Colonic mucosa (tissue), 4 donors: ENCODE results near the gene ATP5F1B. TPM values are rescaled to one million over a fixed set of nuclear protein-coding genes. Genes with fewer than 3 reads are reported as not detected.

Experiments used
- DNase-seq: peaks from one replicate; pipeline ENCODE4 v3.0.0-alpha.2; 2020
- H3K27ac ChIP-seq: fragments of 200-600 bp; one replicate; pipeline ENCODE4 v1.8.0; 2021
- H3K27me3 ChIP-seq: fragments of 200-600 bp; one replicate; pipeline ENCODE4 v1.8.0; 2021
- H3K36me3 ChIP-seq: fragments of 200-600 bp; one replicate; pipeline ENCODE4 v1.8.0; 2021
- H3K4me1 ChIP-seq: fragments of 200-600 bp; one replicate; pipeline ENCODE4 v1.8.0; 2021; ENCODE audit warnings: mild to moderate bottlenecking
- H3K4me3 ChIP-seq: fragments of 200-600 bp; one replicate; pipeline ENCODE4 v1.8.0; 2021
- H3K9ac ChIP-seq, 2 donors: one replicate each; pipeline ENCODE4 v1.7.0; 2013; ENCODE audit warnings: control low read depth in 2 of 2, low read depth in 2 of 2, low read length in 2 of 2
- H3K9me3 ChIP-seq: fragments of 200-600 bp; one replicate; pipeline ENCODE4 v1.8.0; 2021
- intact Hi-C: fragments of 100-400 bp; cut with DNase I; formaldehyde crosslinking; loops from one replicate; pipeline ENCODE4 v1.14.1; 2022
- total RNA-seq, 2 donors: library from RNA; stranded (reverse); fragmentation: NEBNext Ultra II Directional in 1 of 2; extraction: Animal tissue kit (Norgen Biotek cat#: 25700) in 1 of 2; gene quantifications; one replicate each; pipeline ENCODE4 v1.2.1, GENCODE V29; 2021
- TF ChIP-seq, protein P1 (sequence below): fragments of 200-600 bp; IDR thresholded peaks from one replicate; pipeline ENCODE4 v1.8.0; 2022; ENCODE audit warnings: antibody characterized with exemption, mild to moderate bottlenecking
- donor health status: healthy.
- donor health status: DM: no; HTN: no; CAD: no.
- donor health status: DM: no; HTN: no; CAD: no.

The ATP5F1B gene
- total RNA-seq, 2 donors from 2014 or later, result 1,505 to 1,554 TPM

DNA sequence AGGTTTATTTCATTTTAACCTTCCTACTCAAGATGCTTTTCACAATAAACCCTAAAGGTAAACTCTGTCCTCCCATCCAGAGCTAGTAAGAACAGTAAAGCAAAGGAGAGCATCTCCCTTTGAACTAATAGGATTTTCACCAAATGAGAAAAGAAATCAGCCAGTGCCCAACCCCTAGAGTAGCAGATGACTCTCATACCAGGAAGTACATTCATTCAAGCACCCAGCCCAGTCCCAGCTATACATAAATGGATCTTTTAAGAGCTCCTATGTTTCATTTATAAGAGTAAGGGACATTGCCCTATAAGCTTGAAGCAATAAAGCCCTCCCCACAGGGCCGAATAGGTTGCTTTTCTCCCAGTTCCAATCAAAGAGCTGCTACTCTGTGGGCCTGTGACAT is 23.2 kb downstream of the ATP5F1B start:
- TF ChIP-seq, protein P1, sequence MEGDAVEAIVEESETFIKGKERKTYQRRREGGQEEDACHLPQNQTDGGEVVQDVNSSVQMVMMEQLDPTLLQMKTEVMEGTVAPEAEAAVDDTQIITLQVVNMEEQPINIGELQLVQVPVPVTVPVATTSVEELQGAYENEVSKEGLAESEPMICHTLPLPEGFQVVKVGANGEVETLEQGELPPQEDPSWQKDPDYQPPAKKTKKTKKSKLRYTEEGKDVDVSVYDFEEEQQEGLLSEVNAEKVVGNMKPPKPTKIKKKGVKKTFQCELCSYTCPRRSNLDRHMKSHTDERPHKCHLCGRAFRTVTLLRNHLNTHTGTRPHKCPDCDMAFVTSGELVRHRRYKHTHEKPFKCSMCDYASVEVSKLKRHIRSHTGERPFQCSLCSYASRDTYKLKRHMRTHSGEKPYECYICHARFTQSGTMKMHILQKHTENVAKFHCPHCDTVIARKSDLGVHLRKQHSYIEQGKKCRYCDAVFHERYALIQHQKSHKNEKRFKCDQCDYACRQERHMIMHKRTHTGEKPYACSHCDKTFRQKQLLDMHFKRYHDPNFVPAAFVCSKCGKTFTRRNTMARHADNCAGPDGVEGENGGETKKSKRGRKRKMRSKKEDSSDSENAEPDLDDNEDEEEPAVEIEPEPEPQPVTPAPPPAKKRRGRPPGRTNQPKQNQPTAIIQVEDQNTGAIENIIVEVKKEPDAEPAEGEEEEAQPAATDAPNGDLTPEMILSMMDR, result no peak
- DNase-seq, result no peak
- H3K9ac ChIP-seq, result no peak overlapping the region
- no peaks in the 10 kb centered on the region for H3K4me1 ChIP-seq
- H3K27ac ChIP-seq, result no peak overlapping the region
- H3K9me3 ChIP-seq, result no peaks in the 10 kb centered on the region
- H3K27me3 ChIP-seq, result no peaks in the 10 kb centered on the region
- H3K4me3 ChIP-seq, result no peak overlapping the region
- intact Hi-C loops, result no loop called here
- H3K36me3 ChIP-seq, result no peaks in the 10 kb centered on the region

DNA sequence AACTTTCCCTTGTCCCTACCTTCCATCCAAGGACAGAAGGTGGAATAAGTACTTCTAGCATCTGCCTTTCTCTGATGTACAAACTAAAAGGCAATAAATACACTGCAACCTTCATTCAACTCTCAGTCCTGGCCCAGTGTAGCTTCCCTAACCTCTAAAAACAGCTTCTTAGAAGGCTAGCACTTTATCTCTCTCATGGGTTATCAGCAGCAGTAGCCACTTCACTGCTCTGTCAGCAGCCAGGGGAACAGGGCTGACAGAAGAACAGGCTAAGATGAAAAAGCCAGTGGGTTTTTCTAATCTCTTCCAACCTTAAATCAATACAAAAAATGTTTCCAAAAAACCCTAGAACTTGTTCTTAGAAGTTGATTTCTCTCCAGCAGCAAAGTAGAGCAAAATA is 28.9 kb downstream of the ATP5F1B start:
- H3K4me1 ChIP-seq, result no peaks in the 10 kb centered on the region
- no peaks in the 10 kb centered on the region for H3K9me3 ChIP-seq
- no peak overlapping the region for H3K9ac ChIP-seq
- TF ChIP-seq, protein P1, result no peak
- H3K36me3 ChIP-seq, result peaks cover 39% of the 10 kb centered on the region
- H3K4me3 ChIP-seq, result no peak overlapping the region
- no peaks in the 10 kb centered on the region for H3K27me3 ChIP-seq
- intact Hi-C loops, result no loop called here
- no peak for DNase-seq
- no peak overlapping the region for H3K27ac ChIP-seq

DNA sequence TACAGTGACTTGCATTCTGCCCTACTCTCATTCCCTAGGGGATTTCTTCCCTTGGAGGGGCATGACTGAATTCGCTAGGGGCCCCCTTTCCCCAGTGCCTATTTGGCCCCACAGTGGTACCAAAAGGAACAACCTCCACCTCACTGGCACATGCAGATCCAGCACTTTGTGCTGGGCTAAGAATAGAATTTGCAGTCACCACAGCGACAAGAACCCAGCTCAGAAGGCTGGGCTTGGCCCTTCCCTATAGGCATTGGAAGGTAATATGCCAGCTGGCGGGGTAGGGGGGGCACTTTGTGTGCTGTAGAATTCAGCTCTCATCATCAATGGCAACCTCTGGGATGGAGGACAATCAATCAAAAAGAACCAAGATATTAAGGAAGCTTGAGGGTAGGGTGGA is 29.5 kb downstream of the ATP5F1B start:
- intact Hi-C loops, result no loop called here
- H3K36me3 ChIP-seq, result peaks cover 46% of the 10 kb centered on the region

DNA sequence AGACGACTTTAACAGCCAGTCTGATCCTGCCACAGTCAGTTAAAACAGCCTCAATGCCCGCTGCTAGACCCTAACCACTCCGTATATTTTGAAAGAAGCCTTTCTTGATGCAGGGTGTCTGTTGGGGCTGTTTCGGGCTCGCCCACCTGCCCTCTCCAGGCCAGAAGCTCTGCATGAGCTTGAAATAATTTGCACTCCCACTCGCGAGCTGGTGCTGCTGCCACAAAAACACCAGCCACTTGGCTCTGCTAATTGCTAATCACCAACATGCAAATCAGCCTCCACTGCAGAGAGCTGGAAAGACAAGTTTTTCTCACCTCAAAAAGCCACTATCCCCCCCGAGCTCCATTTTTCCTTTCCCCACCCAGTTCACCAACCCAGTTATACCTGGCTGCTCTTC is 31.2 kb downstream of the ATP5F1B start:
- DNase-seq, result no peak
- Histone ChIP-seq H3K27ac (no peak overlapping the region), H3K9me3 (no peaks in the 10 kb centered on the region), H3K27me3 (no peaks in the 10 kb centered on the region), H3K36me3 (peaks cover 60% of the 10 kb centered on the region), H3K4me3 (no peak overlapping the region), H3K9ac (no peak overlapping the region), H3K4me1 (no peaks in the 10 kb centered on the region)
- intact Hi-C loops, result no loop called here
- TF ChIP-seq, protein P1, result no peak

More for the DNA sequence above, 29.5 kb downstream of the ATP5F1B start:
- Histone ChIP-seq H3K27me3 (no peaks in the 10 kb centered on the region), H3K27ac (no peak overlapping the region), H3K4me3 (no peak overlapping the region), H3K4me1 (no peaks in the 10 kb centered on the region), H3K9ac (no peak overlapping the region), H3K9me3 (no peaks in the 10 kb centered on the region)
- DNase-seq, result no peak
- TF ChIP-seq, protein P1, result no peak

GRCh38 chr12:56604355-56604754 is 41.4 kb downstream of the ATP5F1B start:
- Histone ChIP-seq H3K36me3 (peaks cover 69% of the 10 kb centered on the region), H3K4me1 (no peaks in the 10 kb centered on the region), H3K27ac (no peak overlapping the region), H3K27me3 (no peaks in the 10 kb centered on the region), H3K9me3 (no peaks in the 10 kb centered on the region), H3K4me3 (no peak overlapping the region), H3K9ac (no peak overlapping the region)
- intact Hi-C loops, result no loop called here
- TF ChIP-seq, protein P1, result no peak
- no peak for DNase-seq

- intact Hi-C loops, result no loop called here
- H3K9me3 ChIP-seq, result no peaks in the 10 kb centered on the region
- H3K9ac ChIP-seq, result no peak overlapping the region
- DNase-seq, result no peak
- H3K36me3 ChIP-seq, result peaks cover 78% of the 10 kb centered on the region
- no peak overlapping the region for H3K4me3 ChIP-seq
- H3K27ac ChIP-seq, result no peak overlapping the region
- TF ChIP-seq, protein P1, result no peak
- H3K27me3 ChIP-seq, result no peaks in the 10 kb centered on the region
- no peaks in the 10 kb centered on the region for H3K4me1 ChIP-seq
These were observed 43.5 kb downstream of the ATP5F1B start for GRCh38 chr12:56602239-56602638.
